ENCODE measurements around the gene LARGE1.

LARGE1 gene

GRCh38 chr22:33895444-33895843 is 24.8 kb downstream of the LARGE1 start:
- no peak for DNase-seq (ENCODE audit: low read depth in 1 of 2, low spot score in 1 of 2)
- TF ChIP-seq SPI1 (IDR thresholded peaks at IDR 0.05; ENCODE audit: borderline replicate concordance, low read depth) (no peak), GABPA (IDR thresholded peaks at IDR 0.05; ENCODE audit: low read depth) (no peak), POLR2AphosphoS5 (IDR thresholded peaks at IDR 0.05; ENCODE audit: low read depth) (no peak), REST (IDR thresholded peaks at IDR 0.05; ENCODE audit: insufficient replicate concordance, low read depth) (no peak), CTCF (IDR thresholded peaks at IDR 0.05; ENCODE audit: insufficient read depth, low read length) (no peak)
- no peak overlapping the region for H3K27ac ChIP-seq (replicated peaks)
- H3K4me3 ChIP-seq (replicated peaks; ENCODE audit: insufficient read depth, low read length) = no peak overlapping the region
- no peaks in the 10 kb centered on the region for H3K27me3 ChIP-seq (ENCODE audit: insufficient read depth, poor library complexity, severe bottlenecking)

GRCh38 chr22:33894515-33894914 is 25.8 kb downstream of the LARGE1 start:
- H3K4me3 ChIP-seq (replicated peaks; ENCODE audit: insufficient read depth, low read length) = no peak overlapping the region
- TF ChIP-seq CTCF (IDR thresholded peaks at IDR 0.05; ENCODE audit: insufficient read depth, low read length) = no peak
- no peak for TF ChIP-seq POLR2AphosphoS5 (IDR thresholded peaks at IDR 0.05; ENCODE audit: low read depth)
- no peak for TF ChIP-seq GABPA (IDR thresholded peaks at IDR 0.05; ENCODE audit: low read depth)
- TF ChIP-seq SPI1 (IDR thresholded peaks at IDR 0.05; ENCODE audit: borderline replicate concordance, low read depth) = no peak
- no peak for TF ChIP-seq REST (IDR thresholded peaks at IDR 0.05; ENCODE audit: insufficient replicate concordance, low read depth)
- DNase-seq (ENCODE audit: low read depth in 1 of 2, low spot score in 1 of 2) = no peak
- H3K27ac ChIP-seq (replicated peaks) = no peak overlapping the region
- no peaks in the 10 kb centered on the region for H3K27me3 ChIP-seq (ENCODE audit: insufficient read depth, poor library complexity, severe bottlenecking)

GRCh38 chr22:33894036-33894435 is 26.2 kb downstream of the LARGE1 start:
- H3K27ac ChIP-seq (replicated peaks) = no peak overlapping the region
- H3K27me3 ChIP-seq (ENCODE audit: insufficient read depth, poor library complexity, severe bottlenecking) = no peaks in the 10 kb centered on the region
- DNase-seq (ENCODE audit: low read depth in 1 of 2, low spot score in 1 of 2) = no peak
- TF ChIP-seq REST (IDR thresholded peaks at IDR 0.05; ENCODE audit: insufficient replicate concordance, low read depth) (no peak), CTCF (IDR thresholded peaks at IDR 0.05; ENCODE audit: insufficient read depth, low read length) (no peak), SPI1 (IDR thresholded peaks at IDR 0.05; ENCODE audit: borderline replicate concordance, low read depth) (no peak), POLR2AphosphoS5 (IDR thresholded peaks at IDR 0.05; ENCODE audit: low read depth) (no peak), GABPA (IDR thresholded peaks at IDR 0.05; ENCODE audit: low read depth) (no peak)
- no peak overlapping the region for H3K4me3 ChIP-seq (replicated peaks; ENCODE audit: insufficient read depth, low read length)
